ENCODE data around the gene CNTNAP5.

- TF ChIP-seq CTCF (IDR thresholded peaks at IDR 0.05): no peak
- TF ChIP-seq POLR2AphosphoS5 (IDR thresholded peaks at IDR 0.05): no peak
- TF ChIP-seq POLR2A (IDR thresholded peaks at IDR 0.05; ENCODE audit: low read depth): no peak
Measured at GRCh38 chr2:124193706-124194105, 168.6 kb downstream of the CNTNAP5 start.

All from esophagus muscularis mucosa (tissue), 3 donors.